Parathyroid adenoma (tissue), 2 donors: ENCODE measurements around the gene MALRD1.

Source experiments
- H2AFZ ChIP-seq: fragments of 300-600 bp; sonication (generic); one replicate; pipeline ENCODE4 v1.7.0; 2017; ENCODE audit warnings: antibody characterized with exemption, mild to moderate bottlenecking
- H3K27ac ChIP-seq: fragments of 300-600 bp; sonication (generic); one replicate; pipeline ENCODE4 v1.7.0; 2017
- H3K27me3 ChIP-seq: fragments of 300-600 bp; sonication (generic); one replicate; pipeline ENCODE4 v1.7.0; 2017; ENCODE audit warnings: low read length; ENCODE audit not compliant: control insufficient read depth, insufficient read depth
- H3K36me3 ChIP-seq: fragments of 300-600 bp; sonication (generic); one replicate; pipeline ENCODE4 v1.7.0; 2017; ENCODE audit warnings: low read length; ENCODE audit not compliant: control insufficient read depth, insufficient read depth
- H3K4me1 ChIP-seq: fragments of 300-600 bp; sonication (generic); one replicate; pipeline ENCODE4 v1.7.0; 2017; ENCODE audit warnings: control low read depth
- H3K4me2 ChIP-seq: fragments of 300-600 bp; sonication (generic); one replicate; pipeline ENCODE4 v1.7.0; 2017; ENCODE audit warnings: low read length
- H3K4me3 ChIP-seq: fragments of 300-600 bp; sonication (generic); one replicate; pipeline ENCODE4 v1.7.0; 2017; ENCODE audit warnings: low read depth, low read length
- H3K79me2 ChIP-seq: fragments of 300-600 bp; sonication (generic); one replicate; pipeline ENCODE4 v1.7.0; 2017; ENCODE audit warnings: control low read depth
- H3K9ac ChIP-seq: fragments of 300-600 bp; sonication (generic); one replicate; pipeline ENCODE4 v1.7.0; 2017; ENCODE audit warnings: mild to moderate bottlenecking
- H3K9me3 ChIP-seq: fragments of 300-600 bp; sonication (generic); one replicate; pipeline ENCODE4 v1.7.0; 2017; ENCODE audit warnings: low read length; ENCODE audit not compliant: control insufficient read depth
- CTCF ChIP-seq: fragments of 300-600 bp; sonication (generic); IDR thresholded peaks from one replicate; pipeline ENCODE4 v1.7.0; 2017; ENCODE audit warnings: antibody characterized with exemption, mild to moderate bottlenecking
- donor health status: primary hyperparathyroidism.

Gene MALRD1

GRCh38 chr10:19708031-19708430 is 659.4 kb downstream of the MALRD1 start:
- Histone ChIP-seq H3K9ac (no peak overlapping the region), H3K9me3 (no peaks in the 10 kb centered on the region), H3K4me2 (no peak overlapping the region), H3K4me3 (no peak overlapping the region), H3K27ac (no peak overlapping the region), H2AFZ (no peak overlapping the region), H3K4me1 (no peaks in the 10 kb centered on the region), H3K27me3 (no peaks in the 10 kb centered on the region), H3K79me2 (no peaks in the 10 kb centered on the region), H3K36me3 (no peaks in the 10 kb centered on the region)
- TF ChIP-seq CTCF: no peak

GRCh38 chr10:19710600-19710999 is 662.0 kb downstream of the MALRD1 start:
- no peak for TF ChIP-seq CTCF

GRCh38 chr10:19713159-19713558 is 664.6 kb downstream of the MALRD1 start:
- Histone ChIP-seq H3K9me3 (no peaks in the 10 kb centered on the region), H3K4me2 (no peak overlapping the region), H3K36me3 (no peaks in the 10 kb centered on the region), H3K27ac (no peak overlapping the region), H3K4me3 (no peak overlapping the region), H3K79me2 (no peaks in the 10 kb centered on the region), H3K4me1 (no peaks in the 10 kb centered on the region), H3K27me3 (no peaks in the 10 kb centered on the region), H2AFZ (no peak overlapping the region), H3K9ac (no peak overlapping the region)
- TF ChIP-seq CTCF: no peak

More at GRCh38 chr10:19710600-19710999, 662.0 kb downstream of the MALRD1 start:
- Histone ChIP-seq H3K4me3 (no peak overlapping the region), H3K79me2 (no peaks in the 10 kb centered on the region), H3K9me3 (no peaks in the 10 kb centered on the region), H2AFZ (no peak overlapping the region), H3K27ac (no peak overlapping the region), H3K27me3 (no peaks in the 10 kb centered on the region), H3K4me2 (no peak overlapping the region), H3K9ac (no peak overlapping the region), H3K4me1 (no peaks in the 10 kb centered on the region), H3K36me3 (no peaks in the 10 kb centered on the region)

- Histone ChIP-seq H3K27me3 (no peaks in the 10 kb centered on the region), H3K4me2 (no peak overlapping the region), H3K4me3 (no peak overlapping the region), H3K79me2 (no peaks in the 10 kb centered on the region), H3K27ac (no peak overlapping the region), H3K9ac (no peak overlapping the region), H3K36me3 (no peaks in the 10 kb centered on the region), H3K9me3 (no peaks in the 10 kb centered on the region), H2AFZ (no peak overlapping the region), H3K4me1 (no peaks in the 10 kb centered on the region)
- TF ChIP-seq CTCF: peak; percentile 10
These were observed 665.4 kb downstream of the MALRD1 start for GRCh38 chr10:19713800-19714525.

GRCh38 chr10:19719284-19719683 is 670.7 kb downstream of the MALRD1 start:
- no peak for TF ChIP-seq CTCF

More at GRCh38 chr10:19719284-19719683, 670.7 kb downstream of the MALRD1 start:
- no peak overlapping the region for H3K27ac ChIP-seq
- H3K4me1 ChIP-seq: no peaks in the 10 kb centered on the region
- H3K36me3 ChIP-seq: no peaks in the 10 kb centered on the region
- no peak overlapping the region for H2AFZ ChIP-seq
- no peak overlapping the region for H3K9ac ChIP-seq
- H3K27me3 ChIP-seq: no peaks in the 10 kb centered on the region
- H3K4me3 ChIP-seq: no peak overlapping the region
- H3K79me2 ChIP-seq: no peaks in the 10 kb centered on the region
- H3K4me2 ChIP-seq: no peak overlapping the region
- no peaks in the 10 kb centered on the region for H3K9me3 ChIP-seq
